GM19193 (cell line): ENCODE data around the gene EMILIN2.

Source experiments
- POLR2A ChIP-seq: IDR thresholded peaks from 4 replicates; pipeline ENCODE4 v1.6.1; 2011; ENCODE audit not compliant: insufficient read depth, insufficient read length; ENCODE audit errors: extremely low read depth

The EMILIN2 gene

DNA sequence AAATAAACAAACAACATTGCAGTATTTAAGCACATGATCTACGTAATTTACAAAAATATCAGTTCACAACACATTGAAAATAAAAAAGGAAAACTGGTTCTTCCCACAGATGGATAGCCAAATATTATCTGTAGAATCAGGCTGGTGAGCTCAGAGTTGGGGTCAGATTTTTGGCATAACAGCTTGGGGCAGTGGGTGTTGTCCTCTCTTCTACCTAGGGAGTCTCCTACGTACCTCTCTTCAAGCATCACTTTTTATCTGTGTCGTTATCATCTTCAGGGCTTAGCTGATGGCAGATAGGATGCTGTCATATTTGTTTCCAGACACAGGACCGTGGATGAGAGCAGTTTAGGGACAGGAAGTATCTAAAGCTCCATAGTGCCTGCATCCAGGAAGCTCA is 46.2 kb downstream of the EMILIN2 start:
- no peak for TF ChIP-seq POLR2A

DNA sequence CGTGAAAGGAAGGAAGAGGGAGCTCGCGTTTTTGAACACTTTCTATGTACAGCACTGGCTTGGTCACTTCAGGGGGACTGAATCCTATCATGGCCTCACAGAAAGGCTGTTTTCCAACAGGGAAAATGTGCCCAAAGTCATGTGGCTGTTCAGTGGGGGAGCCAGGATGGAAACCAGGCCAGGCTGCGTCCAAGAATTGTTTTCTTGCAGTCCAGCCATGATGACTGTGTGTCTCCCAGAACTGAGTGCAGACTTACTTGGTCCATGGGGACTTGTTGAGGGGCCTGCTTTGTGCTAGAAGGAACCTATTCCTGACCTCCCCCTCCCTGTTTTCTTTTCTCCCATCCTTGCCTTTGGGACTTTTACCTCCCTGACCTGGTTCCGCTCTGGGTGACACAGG is 46.9 kb downstream of the EMILIN2 start:
- TF ChIP-seq POLR2A = no peak

DNA sequence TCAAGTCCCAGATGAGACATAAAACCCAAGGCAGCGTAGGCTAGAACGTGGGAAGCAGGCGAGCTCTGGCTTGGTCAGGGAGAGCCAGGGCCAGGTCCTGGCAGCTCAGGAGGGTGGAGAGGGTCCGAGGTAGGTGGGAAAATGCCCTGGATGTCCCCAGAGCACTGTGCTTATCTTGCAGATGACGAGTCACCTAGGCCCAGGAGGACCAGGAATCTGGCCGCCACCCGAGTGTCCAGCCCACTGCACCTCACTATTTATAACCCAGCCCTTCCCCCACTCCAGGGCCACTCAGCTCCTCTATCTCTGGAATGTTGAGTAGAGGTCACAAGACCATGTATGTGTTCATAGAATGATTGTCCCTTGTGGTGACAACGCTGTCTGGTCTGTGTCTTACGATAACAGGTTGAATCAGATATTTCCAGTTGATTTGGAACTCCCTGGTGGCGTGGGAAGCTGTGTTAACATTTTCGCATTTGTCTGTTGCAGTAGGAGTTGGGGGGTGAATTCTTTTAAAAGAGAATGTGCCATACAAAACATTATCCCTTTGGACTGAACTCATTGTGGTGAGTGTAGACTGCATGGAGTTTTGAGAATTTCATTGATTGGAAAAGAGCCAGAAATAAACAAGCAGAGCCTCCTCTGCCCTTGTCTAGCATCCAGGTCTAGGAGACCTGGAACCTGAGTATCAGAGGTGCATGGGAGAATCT is 47.5 kb downstream of the EMILIN2 start:
- TF ChIP-seq POLR2A = no peak

- TF ChIP-seq POLR2A = no peak
Measured at GRCh38 chr18:2894841-2895370, 48.1 kb downstream of the EMILIN2 start.

DNA sequence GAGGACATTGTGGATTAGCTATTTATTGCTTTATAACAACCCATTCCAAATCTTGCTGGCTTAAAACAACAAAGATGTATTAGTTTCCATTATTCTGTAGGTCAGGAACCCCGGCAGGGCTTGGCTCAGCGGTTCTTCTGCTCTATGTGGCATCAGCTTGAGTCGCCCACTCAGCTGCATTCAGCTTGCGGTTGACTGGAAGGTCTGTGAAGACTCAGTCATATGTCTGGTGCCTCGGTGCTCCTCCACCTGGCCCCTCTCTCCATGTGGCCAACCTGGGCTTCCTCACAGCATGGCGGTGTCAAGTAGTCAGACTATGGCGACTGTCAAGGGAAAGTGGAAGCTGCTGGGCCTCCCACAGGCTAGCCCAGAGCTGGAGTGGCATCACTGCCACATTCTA is 48.6 kb downstream of the EMILIN2 start:
- no peak for TF ChIP-seq POLR2A

DNA sequence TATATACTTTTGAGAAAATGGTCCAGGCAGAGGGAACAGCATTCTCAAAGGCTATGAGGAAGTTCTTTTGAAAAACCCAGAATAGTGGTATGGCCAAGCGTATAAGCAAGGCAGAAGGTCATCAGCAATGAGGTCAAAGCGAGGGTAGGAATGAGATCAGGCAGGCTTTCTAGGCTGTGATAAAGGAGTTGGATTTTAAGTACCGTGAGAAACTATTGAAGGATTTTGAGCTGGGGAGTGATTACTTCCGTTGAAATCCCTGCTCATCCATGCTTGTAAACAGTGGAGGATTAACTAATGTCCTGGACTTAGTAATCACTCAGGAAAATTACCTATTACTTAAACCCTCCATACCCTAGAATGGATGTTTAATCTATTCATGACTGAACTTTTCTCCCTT is 50.2 kb downstream of the EMILIN2 start:
- no peak for TF ChIP-seq POLR2A

- no peak for TF ChIP-seq POLR2A
Measured at GRCh38 chr18:2897448-2898185, 50.8 kb downstream of the EMILIN2 start.

DNA sequence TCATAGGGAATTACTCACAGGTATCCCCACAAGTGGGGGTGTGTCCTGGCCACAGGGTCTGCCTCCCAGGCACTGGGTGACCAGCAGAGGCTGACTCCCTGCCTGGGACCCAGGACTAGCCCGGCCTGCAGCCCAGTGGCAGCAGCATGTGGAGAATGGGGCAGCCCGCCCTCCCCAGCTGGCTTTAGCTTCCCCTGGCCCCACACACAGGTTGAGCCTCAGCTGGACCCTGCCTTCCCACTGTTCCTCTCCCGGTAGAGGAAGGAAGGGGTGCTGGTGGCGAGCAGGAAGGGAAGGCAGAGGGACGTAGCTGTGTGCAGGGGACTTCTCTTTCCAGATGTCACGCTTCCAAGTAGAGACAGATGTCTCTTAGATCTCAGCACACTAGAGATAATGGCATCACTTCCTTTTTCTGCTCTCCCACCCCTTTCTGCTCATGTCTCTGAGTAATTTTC is 51.4 kb downstream of the EMILIN2 start:
- no peak for TF ChIP-seq POLR2A

DNA sequence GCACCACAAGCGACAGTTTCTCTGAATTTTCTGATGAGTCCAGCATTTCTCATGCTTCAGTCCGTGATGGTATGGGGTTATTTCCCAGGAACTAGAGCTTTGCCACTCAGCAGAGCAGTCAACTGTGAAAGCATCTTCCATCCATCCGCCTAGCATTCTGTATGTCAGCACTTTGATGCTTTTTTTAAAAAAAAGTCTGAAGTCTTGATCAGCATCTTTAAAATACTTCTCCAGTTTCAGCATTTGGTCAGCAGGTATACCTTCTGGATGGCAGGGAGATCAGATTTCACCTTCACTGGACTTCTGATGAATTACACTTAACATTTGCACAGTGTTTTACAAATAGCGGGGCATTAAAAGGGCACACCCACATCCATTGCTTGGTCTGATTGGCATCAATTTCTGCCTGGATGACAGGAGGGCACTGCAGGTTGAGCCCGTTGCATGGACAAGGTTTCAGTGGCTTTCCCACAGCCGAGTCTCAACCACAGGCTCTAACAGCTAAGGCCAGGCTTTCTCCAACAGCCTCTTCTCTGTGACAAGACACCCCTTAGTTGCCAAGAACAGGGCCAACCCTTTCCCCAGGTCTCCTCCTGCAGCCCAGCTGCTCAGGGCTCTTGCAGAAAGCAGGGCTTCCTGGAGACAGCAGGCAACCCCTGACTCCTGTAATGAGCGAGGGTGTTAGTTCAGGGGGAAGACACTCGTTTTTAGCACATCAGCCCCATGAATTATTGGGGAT is 54.0 kb downstream of the EMILIN2 start:
- no peak for TF ChIP-seq POLR2A

DNA sequence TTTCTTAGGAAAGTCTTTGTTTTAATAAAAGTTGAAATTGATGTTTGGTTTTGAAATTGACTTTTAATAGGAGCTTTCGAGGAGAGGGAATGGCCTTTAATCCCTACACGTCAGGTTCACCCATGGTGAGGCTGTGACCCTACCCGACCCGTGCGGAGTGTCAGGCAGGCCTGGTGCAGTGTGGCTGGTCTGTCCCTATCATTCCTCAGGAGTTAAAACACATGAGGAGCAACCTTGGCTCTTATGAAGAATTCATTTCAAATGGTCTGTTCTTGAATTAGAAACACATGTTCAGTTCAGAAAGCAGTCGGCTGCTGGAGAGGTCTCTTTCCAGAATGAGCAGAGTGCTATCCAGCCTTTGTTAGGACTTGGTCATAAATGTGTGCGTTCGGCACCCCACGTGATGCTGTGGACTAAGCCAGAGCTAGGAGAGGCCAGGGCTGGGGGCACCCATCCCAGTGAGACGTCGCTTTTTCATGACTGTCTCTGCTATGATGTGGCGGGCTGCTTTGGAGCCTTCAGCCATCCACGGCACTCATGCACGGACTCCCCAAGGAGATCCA is 54.7 kb downstream of the EMILIN2 start:
- no peak for TF ChIP-seq POLR2A

GRCh38 chr18:2902327-2902726 is 55.5 kb downstream of the EMILIN2 start:
- TF ChIP-seq POLR2A = no peak

GRCh38 chr18:2903006-2903405 is 56.2 kb downstream of the EMILIN2 start:
- TF ChIP-seq POLR2A = no peak

DNA sequence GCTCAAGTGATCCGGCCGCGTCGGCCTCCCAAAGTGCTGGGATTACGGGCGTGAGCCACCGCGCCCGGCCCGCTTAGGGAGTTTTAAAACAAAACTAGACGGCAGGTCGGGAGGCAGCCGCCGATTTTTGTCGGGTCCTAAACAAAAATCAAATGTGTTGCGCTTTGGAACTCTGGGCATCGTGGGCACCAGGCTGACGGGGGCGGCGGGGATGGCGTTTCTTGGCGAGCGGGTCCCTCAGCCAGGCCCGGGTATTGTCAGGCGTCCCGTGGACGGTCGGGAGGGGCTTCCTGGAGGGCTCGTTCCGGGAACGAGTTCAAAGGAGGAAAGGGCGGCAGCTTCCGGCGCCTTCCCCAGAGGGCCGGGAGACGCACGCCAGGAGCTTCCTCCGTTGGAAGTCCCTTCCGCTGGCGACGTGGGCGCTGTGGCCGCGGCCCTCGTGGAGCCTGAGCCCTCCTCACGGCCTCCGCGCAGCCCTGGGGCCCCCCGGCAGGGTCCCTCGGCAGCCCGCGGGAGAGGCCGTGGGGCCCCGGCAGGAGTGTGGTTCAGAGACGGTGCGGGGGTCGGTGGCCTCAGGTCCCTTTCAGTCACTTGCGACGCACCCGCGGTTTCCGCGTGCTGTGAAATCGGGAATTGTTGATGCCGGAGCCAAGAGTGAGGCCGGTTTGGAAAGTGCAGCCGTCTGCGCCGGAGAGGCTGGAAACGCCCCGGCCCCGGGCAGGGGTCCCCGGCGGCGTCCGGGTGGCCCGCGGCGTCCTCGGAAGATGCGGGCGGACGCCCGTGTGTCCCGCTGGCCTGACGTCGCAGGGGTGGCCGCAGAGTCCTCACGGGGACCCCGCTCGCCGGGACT is 59.3 kb downstream of the EMILIN2 start:
- TF ChIP-seq POLR2A = peak; percentile 59
